GM21528 (cell line): ENCODE data around the gene SMYD3.

Experiments
- ATAC-seq: cut with Tn5 transposase; IDR thresholded peaks from one replicate; pipeline ENCODE4 v1.9.1; 2021; ENCODE audit warnings: mild to moderate bottlenecking, moderate library complexity; ENCODE audit not compliant: unreplicated experiment, low FRiP score

SMYD3 gene

DNA sequence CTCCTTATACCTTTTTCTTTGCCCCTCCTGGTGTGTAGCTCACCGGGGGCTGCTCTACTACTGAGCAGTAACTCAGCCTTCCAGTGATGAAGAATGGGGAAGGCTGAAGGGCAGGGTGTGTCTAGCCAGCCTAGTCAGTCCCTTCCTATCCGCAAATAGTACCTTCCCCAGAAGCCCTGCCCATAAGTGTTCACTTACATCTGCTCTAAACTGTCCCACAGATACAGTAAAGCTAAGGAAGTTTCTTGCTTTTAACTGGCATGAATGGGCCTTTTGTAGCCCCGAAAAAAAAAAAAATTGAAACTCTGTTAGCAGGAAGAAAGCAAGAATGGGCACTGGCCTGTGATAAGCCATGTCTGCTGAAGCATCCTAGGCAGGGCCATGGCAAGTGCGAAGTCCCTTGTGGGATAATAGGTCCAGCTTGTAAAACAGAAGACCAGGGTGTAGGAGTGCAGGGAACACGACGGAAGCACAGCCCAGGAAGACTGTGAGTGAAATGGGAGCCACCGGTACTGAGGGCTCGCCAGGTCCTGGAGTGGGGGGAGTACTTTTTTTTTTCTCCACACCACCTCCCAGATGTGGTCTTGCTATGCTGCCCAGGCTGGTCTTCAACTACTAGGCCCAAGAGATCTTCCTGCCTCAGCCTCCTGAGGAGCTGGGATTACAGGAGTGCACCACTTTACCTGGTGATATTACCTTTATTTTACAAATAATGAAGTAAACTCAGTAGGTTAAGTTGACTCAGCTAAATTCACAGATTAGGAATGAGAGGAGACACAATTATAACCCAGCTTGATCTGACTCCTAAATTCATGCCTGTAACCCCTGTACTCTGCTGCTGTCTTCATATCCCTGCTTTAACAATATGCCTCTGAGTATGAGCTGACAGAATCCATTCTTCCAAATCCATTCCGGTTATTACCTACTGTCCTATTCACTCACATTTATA is 347.5 kb downstream of the SMYD3 start:
- no peak for ATAC-seq

DNA sequence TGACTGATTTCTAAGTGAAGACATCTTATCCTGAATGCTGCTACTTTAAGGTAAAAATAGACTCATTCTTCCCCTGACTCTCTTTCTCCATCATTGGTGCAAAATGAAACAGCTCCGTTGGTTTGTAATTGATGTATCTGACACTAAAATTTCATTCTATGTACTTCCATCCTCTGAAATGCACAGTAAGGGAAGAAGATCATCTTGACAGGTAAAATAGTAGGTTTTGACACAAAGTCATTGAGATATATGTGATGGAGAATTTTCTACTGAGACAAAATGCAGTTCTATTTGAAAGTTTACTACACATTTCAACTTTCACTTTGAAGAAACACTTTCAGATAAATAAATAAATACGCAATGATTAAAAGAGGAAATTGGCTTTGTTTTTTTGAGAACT is 348.9 kb downstream of the SMYD3 start:
- ATAC-seq = no peak

DNA sequence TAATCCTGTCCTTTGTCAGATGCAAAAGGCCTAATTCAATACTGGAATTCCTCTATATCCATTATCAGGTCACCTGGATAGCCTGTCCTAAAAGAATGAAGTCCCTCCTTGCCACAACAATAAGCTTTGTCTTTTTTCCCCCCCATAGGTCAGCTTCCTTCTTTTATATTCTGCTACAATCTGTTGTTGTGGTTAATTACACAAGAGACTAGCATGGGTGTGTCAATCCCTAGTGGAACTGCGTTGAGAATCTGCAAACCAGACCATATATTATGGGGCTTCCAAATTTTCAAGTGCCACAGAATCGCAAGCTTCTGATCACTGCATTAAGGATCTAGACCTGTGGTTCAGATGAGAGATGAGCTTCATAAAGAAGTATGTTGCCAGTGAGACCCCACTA is 349.6 kb downstream of the SMYD3 start:
- no peak for ATAC-seq

DNA sequence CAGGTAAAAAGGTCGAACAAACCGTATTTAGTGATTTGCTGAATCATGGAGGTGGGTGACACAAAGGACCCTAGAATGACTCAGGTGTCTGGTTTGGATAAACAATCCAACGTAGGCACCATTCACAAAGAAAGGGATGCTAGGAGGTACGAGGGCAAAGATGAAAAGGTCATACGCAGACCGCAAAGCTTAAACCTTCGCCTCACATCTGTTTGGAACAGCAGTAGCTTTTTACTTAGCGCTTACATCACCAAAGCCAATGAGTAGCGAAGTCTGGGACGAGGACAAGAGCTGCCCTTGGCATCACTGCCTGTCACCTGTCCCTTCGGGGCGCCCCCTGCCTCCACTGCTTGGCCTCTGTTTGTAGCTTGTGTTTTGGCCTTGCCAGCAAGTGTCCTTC is 350.2 kb downstream of the SMYD3 start:
- no peak for ATAC-seq

DNA sequence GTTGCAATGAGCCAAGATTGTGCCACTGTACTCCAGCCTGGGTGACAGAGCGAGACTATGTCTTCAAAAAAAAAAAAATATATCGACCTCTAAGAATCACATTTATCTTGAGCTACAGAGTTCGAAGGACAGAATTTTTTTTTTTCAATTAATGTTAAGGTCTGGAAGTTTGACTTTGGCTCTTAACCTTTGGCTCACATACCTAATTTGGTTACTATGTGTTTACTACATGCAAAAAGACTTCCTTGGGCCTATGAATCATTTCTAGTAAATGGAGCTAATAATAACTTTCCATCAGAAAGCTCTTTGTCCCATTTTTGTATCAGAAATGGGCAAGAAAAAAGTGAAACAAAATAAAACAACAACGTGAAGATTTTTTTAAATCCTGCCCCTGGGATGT is 351.2 kb downstream of the SMYD3 start:
- ATAC-seq = no peak

DNA sequence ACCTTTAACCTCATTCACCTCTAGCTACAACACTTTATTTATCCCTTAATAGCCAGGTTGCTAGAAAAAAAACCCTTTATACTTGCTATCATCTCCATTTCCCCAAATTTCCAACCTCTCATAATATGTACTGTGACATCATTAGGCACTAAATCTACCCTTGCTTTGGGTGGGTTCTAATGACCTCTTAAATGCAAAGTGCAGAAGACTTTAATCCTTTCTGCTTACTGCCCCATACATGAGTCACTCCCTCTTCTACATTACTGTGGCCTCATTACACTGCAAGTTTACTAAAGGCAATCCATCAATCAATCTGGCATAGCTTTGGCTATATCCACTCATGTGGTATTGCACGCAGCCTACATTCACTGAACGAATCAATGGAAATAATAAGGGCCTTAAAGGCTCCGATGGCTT is 353.3 kb downstream of the SMYD3 start:
- ATAC-seq = no peak

DNA sequence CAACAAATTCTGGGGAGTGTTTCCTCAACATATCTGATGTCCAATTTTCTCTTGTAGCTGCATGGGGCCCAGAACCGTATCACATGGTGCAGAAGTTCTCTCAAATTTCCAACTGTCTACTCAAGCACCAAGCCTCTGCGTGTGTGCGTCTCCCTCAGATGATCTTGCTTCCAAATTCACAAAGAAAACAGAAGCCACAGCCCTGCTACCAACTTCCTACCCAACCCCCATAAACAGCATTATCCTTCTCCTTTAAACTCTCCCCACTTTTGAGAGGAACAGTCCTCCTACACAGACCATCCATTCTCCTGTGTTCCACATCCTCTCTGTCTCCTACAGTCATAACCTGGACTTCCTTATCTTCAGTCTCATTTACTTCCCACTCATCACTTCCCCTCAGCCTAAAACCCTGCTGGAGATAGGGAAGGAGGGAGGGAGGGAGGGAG is 354.1 kb downstream of the SMYD3 start:
- no peak for ATAC-seq

DNA sequence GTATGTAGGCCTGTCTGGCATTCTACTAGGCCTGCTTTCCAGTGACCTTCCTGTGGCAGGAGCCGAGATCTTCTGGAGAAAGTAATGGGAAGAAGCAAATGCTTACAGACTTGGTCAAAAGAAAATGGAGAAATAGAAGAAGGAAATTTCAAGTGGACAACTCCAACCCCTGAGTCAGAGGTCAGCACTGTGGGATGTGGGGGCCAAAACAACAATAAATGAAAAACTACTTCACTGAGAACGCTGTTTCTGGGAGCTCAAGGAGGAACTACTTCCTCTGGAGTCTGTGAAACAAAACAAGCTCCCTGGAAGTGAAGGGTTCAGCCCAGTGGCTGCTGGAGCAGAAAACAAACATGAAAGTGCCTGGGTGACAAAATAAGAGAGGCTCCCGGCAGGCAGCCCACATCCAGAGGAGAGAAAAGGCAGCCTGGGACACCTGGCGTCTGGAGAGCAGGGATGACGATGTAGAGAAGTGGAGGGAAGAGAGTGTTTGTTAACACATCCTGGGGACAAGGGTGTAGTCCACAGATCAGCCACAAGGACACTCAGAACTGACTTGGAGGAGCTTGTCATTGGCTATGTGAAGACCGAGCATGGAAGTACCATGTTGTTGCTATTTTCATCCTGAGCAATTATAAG is 355.2 kb downstream of the SMYD3 start:
- no peak for ATAC-seq

DNA sequence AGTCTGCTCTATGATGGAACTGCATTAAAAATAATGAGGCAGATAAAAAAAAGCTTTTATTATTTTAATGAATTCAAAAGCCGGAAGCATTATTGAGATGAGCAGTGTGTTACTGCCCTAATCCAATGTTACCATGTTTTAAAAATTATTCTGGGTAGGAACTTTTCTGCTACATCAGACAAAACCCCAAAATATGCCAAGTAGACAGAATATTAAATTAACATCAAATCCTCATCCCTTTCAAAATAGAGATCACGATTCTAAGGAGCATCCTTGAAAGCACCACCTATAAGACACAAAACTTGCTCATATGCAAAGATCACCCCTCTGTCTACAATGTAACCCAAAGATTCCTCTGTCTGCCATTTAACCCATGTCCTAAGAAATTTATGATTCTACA is 357.5 kb downstream of the SMYD3 start:
- no peak for ATAC-seq

DNA sequence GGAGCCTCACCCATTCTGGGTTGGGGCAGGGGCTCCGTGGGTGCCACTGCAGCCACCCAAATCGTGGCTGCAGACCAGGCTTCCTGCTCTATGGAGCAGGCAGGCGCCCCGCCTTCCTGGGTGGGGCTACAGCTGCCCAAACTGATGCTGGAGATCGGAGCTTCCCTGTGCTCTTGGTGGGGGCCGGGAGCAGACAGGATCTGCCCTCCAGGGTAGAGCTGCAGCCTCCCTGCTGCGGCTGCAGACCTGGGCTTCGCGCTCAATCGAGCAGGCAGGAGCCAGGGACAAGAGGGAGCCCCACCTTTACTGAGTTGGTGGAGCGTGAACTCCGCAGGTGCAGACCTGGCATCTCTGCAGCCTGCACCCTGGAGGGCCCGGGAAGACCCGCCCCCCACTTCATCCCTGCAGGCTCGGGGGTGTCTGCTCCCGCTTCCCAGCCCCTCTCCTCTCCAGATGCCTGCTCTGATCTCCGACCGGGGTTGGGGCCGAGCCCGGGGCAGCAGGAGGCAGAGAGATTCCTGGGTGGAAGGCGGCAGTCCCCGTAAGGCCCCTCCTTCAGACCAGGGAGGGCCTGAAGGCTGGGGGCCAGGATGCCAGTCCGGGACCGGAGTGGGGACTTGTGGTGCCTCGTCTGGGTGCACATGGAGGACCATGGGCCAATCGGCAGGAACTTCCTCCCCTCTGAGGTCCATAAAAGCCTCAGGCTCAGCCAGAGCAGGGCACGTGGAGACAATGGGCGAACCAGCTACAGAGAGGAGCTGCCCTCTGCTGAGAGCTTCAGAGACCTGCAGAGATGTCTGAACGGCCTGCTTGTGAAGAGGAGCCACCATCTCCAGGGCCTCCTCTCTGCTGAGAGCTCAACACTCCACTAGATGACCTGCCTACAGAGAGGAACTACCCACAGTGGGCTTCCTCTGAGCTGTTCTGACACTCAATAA is 359.3 kb downstream of the SMYD3 start:
- no peak for ATAC-seq

DNA sequence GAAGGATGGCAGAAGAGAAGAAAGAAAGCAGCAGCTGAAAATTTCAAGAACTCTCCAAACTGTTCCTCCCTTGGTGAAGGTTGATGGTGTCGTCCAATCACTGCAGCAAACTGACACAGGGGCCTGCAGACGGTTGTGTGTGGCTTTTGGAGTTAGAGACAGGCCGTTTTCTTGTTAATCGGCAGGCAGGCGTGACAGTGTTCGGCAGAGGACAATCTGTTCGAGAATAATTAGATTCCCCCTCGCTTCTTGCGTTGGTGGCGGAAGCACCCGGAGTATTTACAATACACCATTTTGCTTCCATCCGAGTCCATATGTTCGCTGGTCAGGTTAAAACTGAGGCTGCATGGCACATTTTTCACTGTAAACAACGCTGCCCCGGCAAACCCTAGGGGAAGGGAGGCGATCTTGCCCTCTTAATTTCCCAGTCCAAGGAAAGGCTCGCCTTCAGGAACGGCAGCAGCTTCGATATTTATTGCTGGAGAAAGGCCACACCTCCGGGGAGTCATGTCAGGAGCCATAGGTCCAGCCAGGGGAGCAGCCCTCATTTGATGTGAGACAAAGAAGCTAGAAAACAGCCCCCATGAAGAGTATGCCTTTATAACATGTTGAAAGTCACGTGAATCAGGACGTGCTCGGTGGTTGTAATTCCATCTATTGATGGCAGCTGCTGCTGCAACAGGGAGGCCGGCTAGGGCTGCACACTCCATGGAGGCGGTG is 360.1 kb downstream of the SMYD3 start:
- ATAC-seq = no peak

DNA sequence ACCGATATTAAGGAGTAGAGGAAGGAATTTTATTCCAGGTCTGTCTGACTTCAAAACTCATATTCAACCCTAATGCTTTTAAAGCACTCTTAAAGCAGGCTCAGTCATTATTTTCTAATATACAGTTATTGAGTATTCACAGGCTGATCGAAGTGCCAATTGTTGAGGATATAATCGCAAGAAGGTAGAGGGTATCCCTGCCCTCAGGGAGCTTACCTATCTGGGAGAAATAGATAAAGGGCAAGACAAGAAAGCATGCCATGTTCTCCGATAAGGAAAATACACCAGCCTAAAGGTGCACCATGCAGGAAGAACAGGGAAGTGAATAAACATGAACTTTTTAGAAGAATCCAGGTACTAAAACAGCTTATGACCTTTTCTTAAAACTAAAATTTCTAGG is 361.2 kb downstream of the SMYD3 start:
- no peak for ATAC-seq

DNA sequence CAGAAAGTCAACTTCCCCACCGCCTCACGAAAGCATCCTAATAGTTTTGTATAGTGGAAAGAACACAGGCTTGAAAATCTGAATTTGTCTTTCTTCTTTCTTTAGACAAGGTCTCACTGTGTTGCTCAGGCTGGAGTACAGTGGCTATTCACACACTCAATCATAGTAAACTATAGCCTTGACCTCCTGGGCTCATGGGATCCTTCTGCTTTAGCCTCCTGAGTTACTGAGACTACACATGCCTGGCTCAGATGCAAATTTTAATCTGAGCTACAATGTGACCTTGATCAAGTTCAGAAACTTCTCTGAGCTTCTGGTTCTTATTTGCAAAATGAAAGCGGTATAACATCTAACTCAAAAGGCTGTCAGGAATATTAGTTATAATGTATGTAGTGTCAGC is 362.1 kb downstream of the SMYD3 start:
- no peak for ATAC-seq

DNA sequence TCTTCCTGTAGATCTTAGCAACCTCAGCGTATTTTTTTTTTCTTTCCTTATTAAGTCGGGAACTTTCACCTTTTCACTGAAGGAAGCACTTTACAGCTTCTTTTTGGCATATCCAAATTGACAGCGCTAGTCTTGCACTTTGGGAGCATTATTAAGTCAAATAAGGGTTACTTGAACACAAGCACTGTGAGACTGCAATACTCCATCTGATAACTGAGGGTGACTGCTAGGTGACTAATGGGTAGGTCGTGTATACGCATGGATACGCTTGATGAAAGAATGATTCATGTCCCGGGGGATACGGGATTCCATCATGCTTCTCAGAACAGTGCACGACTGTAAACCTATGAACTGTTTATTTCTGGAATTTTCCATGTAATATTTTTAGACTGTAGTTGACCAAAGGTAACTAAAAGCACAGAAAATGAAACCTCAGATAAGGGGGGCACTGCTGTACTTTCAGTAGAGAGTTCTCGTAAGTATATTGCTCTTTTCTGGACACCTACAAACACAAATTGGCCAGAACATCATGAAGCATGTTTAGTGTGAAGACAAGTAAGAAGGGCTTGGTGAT is 364.7 kb downstream of the SMYD3 start:
- ATAC-seq = no peak

DNA sequence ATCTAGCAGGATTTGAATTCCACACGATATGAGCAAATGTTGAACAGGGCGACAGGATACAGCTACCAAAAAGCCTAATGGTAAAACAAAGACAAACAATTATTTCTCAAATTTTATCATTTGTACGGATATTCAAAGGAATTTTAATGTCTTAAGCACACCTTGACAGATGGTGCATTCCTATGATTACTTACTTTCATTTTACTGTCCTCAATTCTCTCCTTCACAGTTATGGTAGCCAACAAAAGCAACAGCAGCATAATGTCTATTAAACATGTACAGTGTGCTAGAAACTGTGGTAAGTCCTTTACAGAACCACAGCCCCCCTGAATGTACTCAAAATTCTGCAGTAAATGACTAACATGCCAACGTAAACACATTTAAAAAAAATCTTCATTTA is 365.8 kb downstream of the SMYD3 start:
- no peak for ATAC-seq

DNA sequence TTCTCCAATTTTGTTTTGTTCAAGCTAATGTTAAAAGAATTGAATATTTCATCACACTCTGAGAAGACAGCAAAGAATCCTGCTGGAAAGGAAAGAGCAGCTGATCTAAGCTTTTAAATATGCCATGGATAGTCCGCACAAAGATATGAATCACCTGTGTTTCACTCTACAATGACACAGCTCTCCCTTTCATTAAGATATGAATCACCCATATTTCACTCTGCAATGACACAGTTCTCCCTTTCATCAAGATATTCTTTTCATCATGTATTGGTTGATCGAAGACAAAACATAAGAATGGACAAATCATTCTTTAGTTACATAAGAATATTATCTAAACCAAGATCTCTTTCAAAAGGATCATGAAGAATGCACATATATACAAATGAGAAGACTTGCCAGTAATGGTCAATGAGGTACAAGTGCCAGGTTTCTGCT is 367.3 kb downstream of the SMYD3 start:
- ATAC-seq = no peak

DNA sequence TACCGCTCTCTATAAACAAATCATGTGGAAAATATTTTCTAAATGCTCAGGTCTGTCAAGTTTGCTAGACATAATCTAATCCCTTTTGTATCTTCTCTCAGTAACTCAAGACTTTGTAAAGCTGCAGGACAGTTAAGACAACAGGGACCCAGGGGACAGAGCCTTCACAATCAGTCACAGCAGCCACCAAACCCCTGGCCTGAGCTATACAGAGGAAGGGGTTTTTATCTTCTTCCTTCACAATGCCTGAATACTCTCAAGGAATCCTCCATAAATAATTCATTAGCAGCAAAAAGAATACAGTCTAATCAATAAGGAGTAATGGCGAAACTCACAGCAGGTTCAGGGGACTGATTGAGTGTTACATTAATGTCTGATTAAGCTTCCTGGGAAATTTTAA is 368.3 kb downstream of the SMYD3 start:
- ATAC-seq = no peak

DNA sequence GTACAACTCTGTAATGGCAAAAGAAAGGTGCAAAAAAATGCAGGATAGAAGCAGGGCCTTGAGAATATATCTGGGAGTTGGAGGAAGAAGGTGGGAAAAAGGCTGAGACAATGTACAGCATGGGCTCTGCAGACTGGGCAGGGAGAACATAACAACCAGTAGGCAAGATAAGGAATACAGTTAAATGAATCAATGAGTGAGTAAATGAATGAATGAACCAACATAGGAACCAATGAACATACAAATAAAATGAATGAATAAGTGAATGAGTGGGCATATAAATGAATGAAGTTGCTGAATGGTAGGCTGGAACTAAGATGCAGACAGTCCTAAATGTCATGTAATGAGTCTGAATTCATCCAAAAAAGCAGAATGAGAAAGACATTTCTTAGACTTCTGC is 370.6 kb downstream of the SMYD3 start:
- ATAC-seq = no peak

DNA sequence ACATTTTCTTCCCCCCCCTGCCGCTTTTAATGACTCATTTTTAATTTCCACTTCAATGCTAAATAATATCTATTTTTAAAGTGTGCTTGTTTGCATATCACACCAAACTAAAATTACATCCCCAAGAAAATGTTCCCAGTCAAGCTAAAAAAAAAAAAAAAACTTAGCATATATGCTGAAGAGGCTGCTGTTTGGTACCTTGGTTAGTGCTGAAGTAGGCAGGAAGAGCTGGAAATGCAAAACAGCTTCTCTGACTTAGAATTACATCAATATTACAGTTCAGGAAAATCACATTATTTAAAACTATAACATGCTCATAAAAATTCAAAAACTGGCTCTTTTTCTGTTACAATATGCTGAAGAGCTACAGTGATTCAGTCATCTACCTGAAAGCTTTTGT is 372.3 kb downstream of the SMYD3 start:
- no peak for ATAC-seq

DNA sequence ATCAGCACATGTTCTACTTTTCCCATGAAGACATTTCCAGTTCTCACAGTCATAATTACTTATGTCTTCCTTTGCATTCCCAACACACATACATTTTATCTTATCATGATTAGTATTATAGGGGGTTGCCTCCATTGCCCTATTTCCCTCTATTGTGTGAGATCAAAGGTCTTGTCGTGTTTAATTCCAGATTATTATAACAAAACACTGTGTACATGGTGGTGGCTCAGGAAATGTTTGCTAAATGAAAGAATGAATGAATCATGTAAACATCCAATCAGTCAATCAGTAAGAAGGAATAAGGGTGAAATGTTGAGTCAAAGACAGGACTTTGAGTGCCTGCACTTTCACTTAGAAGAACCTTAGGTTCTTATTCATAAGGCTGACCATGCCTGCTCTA is 376.0 kb downstream of the SMYD3 start:
- no peak for ATAC-seq
